SK-MEL-5 (cell line): ENCODE measurements around the gene NT5C1A. TPM values are rescaled to one million over a fixed set of nuclear protein-coding genes. Genes with fewer than 3 reads are reported as not detected.

Source experiments
- DNase-seq: peaks from one replicate; pipeline ENCODE4 v3.0.0-alpha.2; 2016; ENCODE audit warnings: low read depth, low spot score
- in situ Hi-C: cut with HindIII; loops from 2 replicates; pipeline ENCODE4 v1.10.0; 2016; ENCODE audit warnings: low sequenced_read_pairs, high pct_unique_total_duplicates, low pct_unique_long_range_greater_than_20kb
- total RNA-seq: library from RNA; depleted of rRNA; stranded (reverse); fragments of >200 nt; shearing (Covaris generic); gene quantifications from 2 replicates; pipeline ENCODE4 v1.2.3, GENCODE V29; 2014

Gene NT5C1A
- total RNA-seq, 1 experiment from 2014 or later, result 0.13 TPM

DNA sequence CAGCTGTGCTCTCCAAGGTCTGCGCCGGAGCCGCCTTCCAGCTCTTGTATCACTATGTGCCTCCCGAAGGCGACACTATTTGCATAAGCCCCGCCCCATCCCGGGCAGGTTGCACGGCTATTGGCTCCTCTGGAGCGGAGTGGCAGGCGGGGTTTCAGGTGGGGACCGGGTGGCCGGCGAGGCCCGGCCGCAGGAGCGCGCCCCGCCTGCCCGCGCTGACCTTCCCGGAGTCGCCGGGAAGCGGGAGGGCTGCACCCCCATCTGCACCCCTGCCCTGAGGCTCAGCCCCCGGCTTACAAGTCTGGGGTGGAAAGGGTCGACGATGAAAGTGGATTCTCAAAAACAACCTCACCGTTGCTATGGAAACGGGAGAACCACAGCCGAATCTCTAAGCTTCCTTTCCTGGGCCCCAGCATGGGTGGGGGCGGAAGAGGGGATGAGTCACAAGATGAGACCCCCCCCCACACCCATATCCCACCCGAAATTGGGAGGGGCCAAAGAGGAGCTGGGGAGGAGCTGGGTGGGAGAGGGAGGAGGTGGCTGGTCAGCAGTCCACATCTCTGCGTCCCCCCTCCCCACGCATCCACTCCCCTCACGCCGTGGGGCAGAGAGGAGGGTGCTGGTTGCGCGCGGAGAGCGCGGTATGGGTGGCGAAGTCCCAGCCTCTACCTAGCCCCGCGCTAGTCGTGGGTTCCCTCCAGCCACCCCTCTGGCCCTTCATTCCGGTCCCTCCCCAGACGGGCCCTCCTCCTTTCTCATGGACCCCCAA lies 19.7 kb upstream of the NT5C1A start, which contains the start of gene HPCAL4:
HPCAL4 (minus strand) TSS at position 51 of the 769 bp plus-strand sequence. CDS start 6,830 bp downstream, outside the sequence.
- in situ Hi-C loops, result no loop called here
- DNase-seq, result peak; percentile 84

DNA sequence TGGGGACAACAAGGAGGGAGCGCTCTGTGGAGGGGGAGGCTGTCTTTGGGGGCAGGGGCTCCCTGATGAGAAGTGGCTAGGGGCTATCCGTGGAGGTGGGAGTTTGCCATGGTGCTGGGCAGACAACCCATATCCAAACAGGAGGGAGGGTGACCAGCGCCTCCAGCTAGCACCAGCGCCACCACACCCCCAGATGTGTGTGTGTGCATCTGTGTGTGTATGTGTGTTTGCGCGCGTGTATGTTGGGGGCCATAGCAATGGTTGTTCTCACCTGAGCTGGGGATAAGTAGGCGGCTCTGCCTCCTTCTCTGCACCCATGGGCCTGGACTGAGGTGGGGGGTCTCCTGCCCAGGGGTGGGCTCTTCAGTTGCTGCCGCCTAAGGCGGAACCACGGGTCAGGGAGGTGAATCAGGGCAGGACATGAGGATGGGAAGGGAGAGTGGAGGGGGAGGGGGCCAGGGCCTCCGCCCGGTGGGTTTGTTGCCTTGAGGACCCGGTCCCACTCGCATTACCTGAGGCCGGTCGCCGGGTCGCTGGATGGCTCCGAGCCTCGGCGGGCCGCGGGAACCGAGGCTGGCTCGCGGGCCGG lies 19.0 kb upstream of the NT5C1A start:
- in situ Hi-C loops, result no loop called here
- DNase-seq, result no peak

DNA sequence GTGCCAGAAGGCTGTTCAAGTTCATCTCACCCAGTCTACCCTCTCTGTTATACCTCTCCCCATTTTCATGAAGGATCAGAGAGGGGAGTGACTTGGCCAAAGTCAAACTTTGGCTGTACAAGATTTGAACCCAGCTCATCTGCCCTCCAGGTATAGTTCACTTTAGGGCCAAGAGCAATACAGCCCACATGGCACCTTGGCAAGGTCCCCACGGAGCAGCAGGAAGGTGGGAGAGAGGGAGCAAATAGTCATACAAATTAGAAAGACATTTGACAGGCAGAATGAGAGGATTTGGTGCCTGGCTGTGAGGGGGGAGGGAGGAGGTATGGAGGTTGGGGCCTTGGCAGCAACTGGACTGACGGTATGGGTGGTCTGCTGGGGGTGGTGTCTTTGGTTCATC lies 18.3 kb upstream of the NT5C1A start:
- no peak for DNase-seq
- in situ Hi-C loops, result no loop called here

DNA sequence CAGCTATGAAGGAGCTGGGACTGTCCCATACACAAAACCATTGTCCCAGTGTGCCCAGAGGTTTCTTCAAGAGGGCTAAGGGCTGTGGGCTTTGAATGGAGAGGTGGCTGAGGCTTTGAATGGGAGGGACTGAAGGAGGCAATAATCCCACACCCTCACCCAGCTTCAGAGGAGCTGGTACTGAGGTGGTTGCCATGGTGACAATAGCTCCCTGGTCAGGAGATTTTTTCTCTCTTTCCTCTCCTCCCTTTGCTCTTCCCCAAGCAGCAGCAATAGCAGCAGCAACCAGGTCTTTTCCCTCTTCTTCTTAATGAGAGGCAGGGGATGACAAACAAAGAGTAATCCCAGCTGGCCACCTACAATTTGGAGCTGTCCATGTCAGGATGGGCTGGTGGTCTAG lies 17.7 kb upstream of the NT5C1A start:
- no peak for DNase-seq
- in situ Hi-C loops, result no loop called here

DNA sequence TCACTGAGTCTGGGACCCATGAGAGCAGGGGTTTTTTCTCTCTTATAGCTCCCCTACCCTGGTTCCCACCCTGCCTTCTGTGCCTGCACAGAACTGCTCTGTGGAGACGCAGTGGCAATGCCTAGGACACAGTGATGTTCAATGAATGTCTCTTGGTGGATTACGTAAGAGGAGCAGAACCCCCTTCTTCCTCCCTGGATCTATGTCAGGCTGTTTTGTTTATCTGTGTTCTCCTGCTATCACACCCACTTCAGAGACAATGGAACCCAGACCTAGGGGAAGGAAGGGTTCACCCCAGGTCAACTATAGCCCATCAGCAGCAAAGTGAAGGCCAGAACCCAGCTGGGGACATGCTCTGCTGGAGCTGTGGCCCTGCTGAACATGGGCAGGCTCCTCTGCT lies 17.3 kb upstream of the NT5C1A start:
- DNase-seq, result no peak
- in situ Hi-C loops, result no loop called here

DNA sequence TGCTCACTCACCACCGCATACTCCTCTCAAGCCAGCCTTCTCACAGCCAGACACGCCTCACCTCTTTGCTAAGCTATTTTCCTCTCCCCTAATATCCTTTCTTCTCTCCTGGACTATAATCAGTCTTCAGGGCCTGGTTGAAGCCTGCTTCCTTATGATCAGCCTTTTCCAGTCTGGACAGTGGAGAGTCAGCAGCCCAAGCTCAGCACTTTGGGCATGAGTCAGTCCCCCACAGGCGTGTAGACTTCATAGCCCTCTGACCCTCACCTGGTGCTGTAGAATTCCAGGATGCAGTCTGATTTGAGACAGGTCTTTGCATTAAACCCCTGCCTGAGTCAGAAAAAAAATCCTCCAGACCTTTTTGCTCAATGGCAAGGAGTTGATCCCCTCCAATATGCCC lies 16.8 kb upstream of the NT5C1A start:
- in situ Hi-C loops, result no loop called here
- DNase-seq, result no peak

DNA sequence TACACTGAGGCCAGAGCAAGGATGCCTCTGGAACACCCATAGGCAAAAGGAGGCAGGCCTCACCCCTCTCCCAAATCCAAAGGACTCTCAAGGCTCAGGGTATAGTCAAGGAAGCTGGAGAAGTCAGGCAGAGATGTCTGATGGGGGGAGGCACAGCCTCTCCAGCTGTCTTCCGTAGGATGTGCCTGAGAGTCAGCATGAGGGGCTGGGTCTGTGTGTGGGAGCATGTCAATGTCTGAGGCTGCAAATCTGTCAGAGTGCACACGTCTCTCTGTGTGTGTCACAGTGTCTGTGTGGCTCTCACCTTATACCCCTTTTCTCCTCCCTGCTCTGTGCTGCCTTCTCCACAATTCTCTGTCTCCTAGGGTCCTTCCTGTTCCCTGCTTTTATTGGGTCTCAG lies 15.3 kb upstream of the NT5C1A start:
- in situ Hi-C loops, result no loop called here
- no peak for DNase-seq

GRCh38 chr1:39685071-39685470 lies 13.2 kb upstream of the NT5C1A start:
- in situ Hi-C loops, result no loop called here
- no peak for DNase-seq

- no peak for DNase-seq
- in situ Hi-C loops, result no loop called here
Measured at GRCh38 chr1:39684313-39684664, 12.4 kb upstream of the NT5C1A start.

DNA sequence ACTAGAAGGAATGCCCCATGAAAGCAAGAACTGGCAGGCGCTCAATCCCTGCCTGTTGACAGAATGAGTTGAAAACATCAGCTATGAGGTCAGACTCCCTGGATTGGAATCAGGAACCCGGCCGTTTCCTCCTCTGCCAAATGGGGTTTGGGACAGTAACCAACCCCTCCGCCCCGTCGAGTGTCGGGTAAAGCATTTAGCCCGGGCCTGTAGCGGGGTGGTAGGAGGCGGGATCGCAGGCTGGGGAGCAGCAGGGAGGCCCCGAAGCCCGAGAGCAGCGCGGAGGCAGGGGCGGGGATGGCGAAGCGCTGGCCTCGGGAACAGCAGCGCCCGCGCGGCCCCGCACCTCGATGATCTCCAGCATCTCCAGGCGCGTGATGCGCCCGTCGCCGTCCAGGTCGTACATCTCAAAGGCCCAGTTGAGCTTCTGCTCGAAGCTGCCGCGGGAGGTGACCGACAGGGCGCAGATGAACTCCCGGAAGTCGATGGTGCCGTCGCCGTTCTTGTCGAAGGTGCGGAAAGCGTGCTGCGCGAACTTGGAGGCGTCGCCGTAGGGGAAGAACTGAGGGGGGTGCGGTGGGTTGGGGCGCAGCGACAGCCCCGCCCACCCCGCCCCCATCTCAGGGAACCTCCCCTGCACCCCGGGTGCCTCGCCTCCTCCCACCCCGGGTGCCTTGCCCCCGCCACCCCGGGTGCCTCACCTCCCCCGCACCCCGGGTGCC lies 11.8 kb upstream of the NT5C1A start:
- no peak for DNase-seq
- in situ Hi-C loops, result no loop called here

GRCh38 chr1:39681999-39682398 lies 10.1 kb upstream of the NT5C1A start:
- no peak for DNase-seq
- in situ Hi-C loops, result no loop called here

- in situ Hi-C loops, result no loop called here
- no peak for DNase-seq
Measured at GRCh38 chr1:39681294-39681693, 9.4 kb upstream of the NT5C1A start.

GRCh38 chr1:39680751-39681150 lies 8.8 kb upstream of the NT5C1A start:
- in situ Hi-C loops, result no loop called here
- DNase-seq, result no peak

- DNase-seq, result no peak
- in situ Hi-C loops, result no loop called here
Measured at GRCh38 chr1:39679821-39680220, 7.9 kb upstream of the NT5C1A start.

DNA sequence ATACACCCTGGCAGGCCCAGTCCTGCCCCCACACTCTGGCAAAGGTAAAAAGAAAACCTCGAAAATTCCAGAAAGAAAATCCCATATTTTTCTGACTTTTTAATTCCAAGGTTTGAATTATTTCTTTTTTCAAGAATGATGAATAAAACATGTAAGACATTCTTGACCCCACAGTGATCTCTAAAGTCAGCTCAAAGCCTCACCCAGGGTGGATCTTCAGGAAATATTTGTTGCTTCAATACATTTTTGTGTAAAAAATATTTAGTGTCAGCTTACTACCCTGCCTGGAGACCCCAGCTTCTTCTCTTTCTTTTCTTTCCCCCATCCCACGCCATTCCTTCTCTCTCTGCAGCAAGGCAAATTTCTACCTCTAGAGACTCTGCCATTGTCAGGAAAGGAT lies 7.0 kb upstream of the NT5C1A start:
- in situ Hi-C loops, result no loop called here

GRCh38 chr1:39677645-39678044 lies 5.7 kb upstream of the NT5C1A start:
- no peak for DNase-seq
- in situ Hi-C loops, result no loop called here

More for the DNA sequence above, 7.0 kb upstream of the NT5C1A start:
- DNase-seq, result no peak

GRCh38 chr1:39676948-39677548 lies 5.1 kb upstream of the NT5C1A start:
- no peak for DNase-seq

GRCh38 chr1:39675220-39675619 lies 3.3 kb upstream of the NT5C1A start:
- no peak for DNase-seq
- in situ Hi-C loops, result no loop called here

More at GRCh38 chr1:39676948-39677548, 5.1 kb upstream of the NT5C1A start:
- in situ Hi-C loops, result no loop called here
